NCI-H2107 (cell line): ENCODE data around the gene AKT2.

Experiments
- DNase-seq: peaks from one replicate; lab custom pipeline; 2025; lab: John Stamatoyannopoulos, UW

The AKT2 gene

GRCh38 chr19:40217934-40218890, 66.9 kb downstream of the AKT2 start, which contains the start of gene TTC9B:
TTC9B (minus strand) TSS chr19:40218384; CDS start chr19:40218381, 3 bp downstream.
- DNase-seq, result no peak

GRCh38 chr19:40217027-40217810, 67.9 kb downstream of the AKT2 start:
- DNase-seq, result peak; percentile 39

- DNase-seq, result no peak
Measured at GRCh38 chr19:40216777-40217026, 68.4 kb downstream of the AKT2 start.

GRCh38 chr19:40216013-40216776, 69.0 kb downstream of the AKT2 start:
- no peak for DNase-seq

- no peak for DNase-seq
Measured at GRCh38 chr19:40214936-40215335, 70.2 kb downstream of the AKT2 start.

- no peak for DNase-seq
Measured at GRCh38 chr19:40213882-40214570, 71.1 kb downstream of the AKT2 start.

- no peak for DNase-seq
Measured at GRCh38 chr19:40213251-40213829, 71.8 kb downstream of the AKT2 start.

- no peak for DNase-seq
Measured at GRCh38 chr19:40210889-40211288, 74.3 kb downstream of the AKT2 start.

- DNase-seq, result no peak
Measured at GRCh38 chr19:40208602-40209001, 76.5 kb downstream of the AKT2 start.

- DNase-seq, result no peak
Measured at GRCh38 chr19:40205760-40206159, 79.4 kb downstream of the AKT2 start.

- DNase-seq, result no peak
Measured at GRCh38 chr19:40204381-40204780, 80.8 kb downstream of the AKT2 start.

GRCh38 chr19:40200341-40201099, 84.6 kb downstream of the AKT2 start:
- no peak for DNase-seq

GRCh38 chr19:40198272-40198990, 86.7 kb downstream of the AKT2 start:
- DNase-seq, result no peak

GRCh38 chr19:40193587-40193849, 91.6 kb downstream of the AKT2 start:
- no peak for DNase-seq

- DNase-seq, result no peak
Measured at GRCh38 chr19:40192758-40193586, 92.2 kb downstream of the AKT2 start.

- DNase-seq, result peak; percentile 4
Measured at GRCh38 chr19:40191836-40192646, 93.1 kb downstream of the AKT2 start.

GRCh38 chr19:40190891-40191835, 94.0 kb downstream of the AKT2 start, which contains the start of gene MAP3K10:
MAP3K10 (plus strand) TSS chr19:40191426; CDS start chr19:40192032, 606 bp downstream.
- DNase-seq, result peak; percentile 27
